ENCODE measurements around the gene MBNL2.
"Not testable (repeated sequence)": the region's sequence is repeated elsewhere in the genome, so short reads cannot be mapped to it uniquely, and the experiment has no call there.

MBNL2 gene, protein sequence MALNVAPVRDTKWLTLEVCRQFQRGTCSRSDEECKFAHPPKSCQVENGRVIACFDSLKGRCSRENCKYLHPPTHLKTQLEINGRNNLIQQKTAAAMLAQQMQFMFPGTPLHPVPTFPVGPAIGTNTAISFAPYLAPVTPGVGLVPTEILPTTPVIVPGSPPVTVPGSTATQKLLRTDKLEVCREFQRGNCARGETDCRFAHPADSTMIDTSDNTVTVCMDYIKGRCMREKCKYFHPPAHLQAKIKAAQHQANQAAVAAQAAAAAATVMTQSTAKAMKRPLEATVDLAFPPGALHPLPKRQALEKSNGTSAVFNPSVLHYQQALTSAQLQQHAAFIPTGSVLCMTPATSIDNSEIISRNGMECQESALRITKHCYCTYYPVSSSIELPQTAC

GRCh38 chr13:97221989-97222700, at the start of gene MBNL2:
TSS of gene MBNL2 (plus strand) at chr13:97222333. CDS start at chr13:97276236, 53,903 bp downstream.
- peak; percentile 34 for DNase-seq

DNA sequence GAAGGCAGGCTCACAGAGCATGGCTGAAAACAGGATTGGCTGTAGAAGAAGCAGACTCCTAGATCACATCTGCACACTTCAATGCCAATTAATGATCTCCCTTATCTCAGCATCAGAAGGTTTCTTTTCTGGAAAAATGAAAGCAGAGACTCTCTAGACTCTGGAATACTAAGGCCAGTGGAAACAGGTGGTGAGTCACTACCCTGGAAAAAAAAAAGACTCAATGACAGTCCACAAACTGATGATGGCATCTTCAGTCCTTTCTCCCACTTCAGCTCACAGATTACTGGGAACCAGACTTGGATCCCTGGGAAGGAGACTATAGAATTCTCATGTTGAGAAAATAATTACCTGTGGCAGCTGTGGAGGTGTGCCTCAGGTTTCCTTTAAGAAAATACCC, 47.5 kb upstream of the MBNL2 start:
- DNase-seq, result no peak

- DNase-seq, result no peak
Observed at GRCh38 chr13:97175041-97175440, 47.1 kb upstream of the MBNL2 start.

GRCh38 chr13:97179501-97179900, 42.6 kb upstream of the MBNL2 start:
- no peak for DNase-seq

- no peak for DNase-seq
Observed at GRCh38 chr13:97182111-97182890, 39.8 kb upstream of the MBNL2 start.

DNA sequence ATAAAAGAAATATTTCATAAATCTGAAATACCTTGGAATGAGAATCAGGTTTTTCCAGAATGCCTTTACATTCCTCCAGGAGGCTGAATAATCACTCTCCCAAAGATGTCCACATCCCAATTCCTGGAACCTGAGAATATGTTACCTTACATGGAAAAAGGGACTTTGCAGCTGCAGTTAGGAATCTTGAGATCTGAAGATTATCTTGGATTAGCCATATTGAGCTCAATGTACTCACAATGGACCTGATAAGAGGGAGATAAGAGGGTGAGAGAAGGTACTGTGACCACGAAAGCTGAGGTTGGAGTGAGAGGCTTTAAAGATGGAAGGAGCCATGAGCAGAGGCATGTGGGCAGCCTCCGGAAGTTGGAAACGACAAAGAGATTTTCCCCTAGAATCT, 36.8 kb upstream of the MBNL2 start:
- DNase-seq, result no peak

DNA sequence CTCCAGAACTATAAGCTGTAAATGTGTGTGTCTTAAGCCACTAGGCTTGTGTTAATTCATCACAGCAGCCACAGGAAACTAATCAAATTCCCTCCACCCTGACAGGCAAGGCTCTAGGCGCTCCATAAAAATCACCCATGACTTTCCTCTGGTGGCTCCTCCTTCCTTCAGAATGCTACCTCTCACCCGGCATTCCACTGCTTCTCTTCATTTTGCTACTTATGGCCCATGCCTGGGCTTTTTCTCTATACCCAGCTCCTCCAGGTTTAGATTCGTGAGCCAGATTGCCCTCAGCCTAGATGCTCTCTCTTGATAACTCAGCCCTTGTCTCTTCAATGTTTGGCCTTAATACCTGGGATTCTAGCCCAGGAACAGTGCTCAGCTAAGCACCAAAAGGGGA, 36.4 kb upstream of the MBNL2 start:
- DNase-seq, result no peak

GRCh38 chr13:97188207-97188606, 33.9 kb upstream of the MBNL2 start:
- DNase-seq, result no peak

DNA sequence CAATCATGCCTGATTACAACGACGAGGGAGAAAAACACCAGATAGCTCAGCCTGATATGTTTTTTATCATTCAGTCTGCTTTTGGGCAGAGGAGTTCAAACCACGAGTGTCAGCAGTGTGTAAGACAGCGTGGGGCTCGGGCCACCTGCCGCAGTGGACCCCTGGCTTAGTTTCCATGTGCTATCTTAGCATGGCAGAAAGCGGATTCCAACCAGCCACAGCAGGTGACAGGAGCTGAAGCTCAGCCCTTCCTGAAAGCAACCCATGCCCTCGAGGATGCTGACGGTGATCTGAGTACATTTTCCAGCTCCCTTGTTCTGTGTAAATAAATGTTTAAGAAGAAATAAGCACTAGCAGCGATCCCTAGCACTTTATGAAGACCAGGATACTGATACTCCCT, 32.2 kb upstream of the MBNL2 start:
- no peak for DNase-seq

- no peak for DNase-seq
Observed at GRCh38 chr13:97191142-97191541, 31.0 kb upstream of the MBNL2 start.

DNA sequence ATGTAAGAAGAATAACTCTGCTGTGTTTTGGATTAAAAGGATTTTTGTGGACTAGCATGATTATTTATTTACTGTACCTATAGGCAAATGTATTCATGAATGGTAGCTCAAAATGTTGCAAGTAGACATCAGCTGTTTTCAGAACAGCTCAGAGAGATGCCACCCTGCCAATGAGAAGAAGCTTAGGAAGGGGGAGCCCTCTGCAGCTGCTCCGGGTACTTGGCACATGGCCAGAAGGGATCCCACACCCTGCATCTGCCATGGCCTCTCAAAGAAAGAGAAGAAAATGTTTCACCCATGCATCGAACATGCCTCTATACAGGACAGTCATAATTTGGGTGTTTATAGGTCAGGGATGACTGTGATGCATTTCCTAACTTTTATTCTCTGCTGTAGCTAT, 30.5 kb upstream of the MBNL2 start:
- DNase-seq, result no peak

- DNase-seq, result no peak
Observed at GRCh38 chr13:97192166-97192565, 30.0 kb upstream of the MBNL2 start.

- DNase-seq, result no peak
Observed at GRCh38 chr13:97193577-97193976, 28.6 kb upstream of the MBNL2 start.

GRCh38 chr13:97194479-97194878, 27.7 kb upstream of the MBNL2 start:
- no peak for DNase-seq

DNA sequence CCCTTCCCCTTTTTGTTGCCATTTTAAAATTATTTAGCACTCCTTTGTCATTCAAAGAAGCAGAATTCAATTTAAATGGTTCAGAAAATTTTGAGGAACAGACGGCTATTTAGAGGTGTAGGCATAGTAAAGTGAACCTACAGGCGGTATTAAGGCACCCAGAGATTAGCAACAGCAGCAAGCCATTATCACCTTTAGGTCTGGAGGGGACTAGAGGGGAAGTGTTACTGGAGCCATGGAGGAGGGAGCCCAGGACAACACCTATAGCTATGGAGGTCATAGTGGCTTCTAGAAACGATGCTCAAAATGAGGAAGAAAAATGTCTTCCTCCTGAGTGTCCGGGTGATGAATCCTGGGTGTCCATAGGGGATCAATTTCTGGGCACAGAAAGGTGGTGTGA, 25.8 kb upstream of the MBNL2 start:
- no peak for DNase-seq

GRCh38 chr13:97198753-97199152, 23.4 kb upstream of the MBNL2 start:
- no peak for DNase-seq

GRCh38 chr13:97199451-97199850, 22.7 kb upstream of the MBNL2 start:
- DNase-seq, result no peak

GRCh38 chr13:97200081-97200942, 21.8 kb upstream of the MBNL2 start:
- DNase-seq, result no peak

- no peak for DNase-seq
Observed at GRCh38 chr13:97202761-97203160, 19.4 kb upstream of the MBNL2 start.

DNA sequence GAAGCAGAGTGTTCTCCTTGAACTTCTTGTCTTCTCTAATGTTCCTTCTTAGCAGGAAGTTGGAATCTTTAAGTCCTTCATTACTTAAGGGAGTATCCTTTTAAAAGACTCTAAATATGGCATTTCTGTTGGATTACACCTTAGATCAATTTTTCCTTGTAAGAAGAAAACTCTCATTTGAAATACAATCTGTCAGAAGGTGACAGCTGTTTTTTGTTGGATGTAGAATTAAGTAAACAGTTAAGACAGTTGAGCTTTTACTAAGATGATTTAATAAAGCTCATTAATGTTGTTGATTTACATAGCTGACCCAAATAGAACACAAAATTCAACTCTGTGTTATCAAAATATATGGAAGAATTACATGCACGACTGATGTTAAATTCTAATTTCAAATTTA, 16.7 kb upstream of the MBNL2 start:
- DNase-seq, result no peak

DNA sequence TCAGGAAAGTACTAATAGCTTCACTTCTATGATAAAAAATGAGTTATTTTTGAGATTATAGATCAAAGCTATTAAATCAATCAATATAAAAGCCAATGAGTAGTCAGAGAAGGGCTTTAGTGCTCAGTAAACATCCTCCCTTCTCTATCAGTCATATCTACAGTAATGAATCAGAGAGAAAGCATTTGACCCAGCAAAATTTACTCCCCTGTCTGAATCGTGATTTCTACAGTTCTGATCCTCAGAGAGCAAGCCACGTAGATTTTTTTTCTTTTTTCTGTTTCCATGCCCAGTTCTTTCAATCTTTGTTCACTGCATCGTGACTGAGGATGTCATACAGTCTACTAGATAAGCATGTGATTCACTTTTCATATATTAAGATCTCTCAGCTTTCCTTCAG, 16.2 kb upstream of the MBNL2 start:
- no peak for DNase-seq

GRCh38 chr13:97207252-97207651, 14.9 kb upstream of the MBNL2 start:
- not testable (repeated sequence) for DNase-seq

DNA sequence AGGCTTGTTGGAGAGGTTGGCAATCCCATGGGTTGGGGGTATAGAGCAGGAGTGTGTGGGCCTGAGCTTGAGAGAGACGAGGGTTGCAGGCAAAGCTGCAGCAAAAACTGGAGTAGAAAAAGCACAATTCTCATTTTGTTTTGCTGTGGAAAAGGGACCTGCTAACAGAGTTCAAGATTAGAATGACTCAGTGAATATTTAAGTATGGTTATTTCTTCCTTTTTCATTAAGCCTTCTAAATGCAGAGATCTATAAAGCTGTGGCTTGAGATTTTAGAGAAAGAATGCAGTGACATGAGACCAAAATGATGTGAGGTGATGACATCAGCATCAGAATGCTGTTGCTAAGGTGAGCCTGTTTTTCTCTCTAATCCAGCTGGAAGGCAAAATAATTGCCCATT, 10.8 kb upstream of the MBNL2 start:
- no peak for DNase-seq

All from 8988T (cell line).